Measurements from ENCODE around the gene APBA3. TPM values are rescaled to one million over a fixed set of nuclear protein-coding genes. Genes with fewer than 3 reads are reported as not detected.
A peak's percentile ranks its signal among the peaks of the same experiment; 100 is the strongest.
"Not testable (repeated sequence)": the region's sequence is repeated elsewhere in the genome, so short reads cannot be mapped to it uniquely, and the experiment has no call there.

APBA3 gene
- total RNA-seq, 2 experiments from 2014 or later = 45.8 to 46.2 TPM

- ChIA-PET CTCF (interaction anchor here (0.7 to 3.9 kb wide), 23 partner anchors 9 to 1028 kb away, joined by 3 to 15 read pairs (median 3); partner anchors contain the start of genes MATK and RAX2), POLR2A (interaction anchor here (0.9 kb wide), 1 partner anchor 59 kb away, joined by 4 read pairs; no protein-coding TSS in a partner anchor)
- peak within 1 kb of the TSS; percentile 99 for H3K4me3 Mint-ChIP-seq
- H3K27ac Mint-ChIP-seq = peak within 1 kb of the TSS; percentile 100
- peak; percentile 99 for DNase-seq
- peaks cover 38% of the 10 kb centered on the region for H3K4me1 Mint-ChIP-seq
- H3K27me3 Mint-ChIP-seq = no peaks in the 10 kb centered on the region
- no peaks in the 10 kb centered on the region for H3K9me3 Mint-ChIP-seq
- H3K36me3 Mint-ChIP-seq (ENCODE audit: low read depth) = peaks cover 22% of the 10 kb centered on the region
Observed at GRCh38 chr19:3762501-3763459, 1.3 kb upstream of the APBA3 start, which contains the start of gene MRPL54. Gene MRPL54 (plus strand): TSS chr19:3762682. CDS start chr19:3762701, 19 bp downstream.

- Mint-ChIP-seq H3K36me3 (ENCODE audit: low read depth) (peaks cover 23% of the 10 kb centered on the region), H3K4me1 (peaks cover 38% of the 10 kb centered on the region), H3K27ac (peak overlapping the region; percentile 100), H3K9me3 (no peaks in the 10 kb centered on the region), H3K4me3 (peak overlapping the region; percentile 99), H3K27me3 (no peaks in the 10 kb centered on the region)
- ChIA-PET CTCF (interaction anchor here (0.9 to 3.9 kb wide), 19 partner anchors 9 to 1029 kb away, joined by 3 to 15 read pairs (median 3); partner anchors contain the start of gene RAX2), POLR2A (no interaction called here)
- no peak for DNase-seq
Observed at GRCh38 chr19:3762130-3762473, 610 bp upstream of the APBA3 start.

GRCh38 chr19:3760871-3761361 lies 576 bp downstream of the APBA3 start:
- POLR2A ChIA-PET = no interaction called here
- H3K27ac Mint-ChIP-seq = peak overlapping the region; percentile 97
- CTCF ChIA-PET = interaction anchor here (0.6 to 3.9 kb wide), 10 partner anchors 9 to 504 kb away, joined by 3 to 15 read pairs (median 4); no protein-coding TSS in a partner anchor
- peaks cover 31% of the 10 kb centered on the region for H3K4me1 Mint-ChIP-seq
- H3K27me3 Mint-ChIP-seq = no peaks in the 10 kb centered on the region
- peaks cover 18% of the 10 kb centered on the region for H3K36me3 Mint-ChIP-seq (ENCODE audit: low read depth)
- no peaks in the 10 kb centered on the region for H3K9me3 Mint-ChIP-seq
- DNase-seq = peak; percentile 42
- H3K4me3 Mint-ChIP-seq = peak overlapping the region; percentile 99

- Mint-ChIP-seq H3K4me3 (peak overlapping the region; percentile 99), H3K9me3 (no peaks in the 10 kb centered on the region), H3K4me1 (peaks cover 34% of the 10 kb centered on the region), H3K36me3 (ENCODE audit: low read depth) (peaks cover 26% of the 10 kb centered on the region), H3K27ac (peak overlapping the region; percentile 9), H3K27me3 (no peaks in the 10 kb centered on the region)
- ChIA-PET CTCF (interaction anchor here (1.6 to 3.0 kb wide), 4 partner anchors 18 to 62 kb away, joined by 3 to 12 read pairs (median 6); no protein-coding TSS in a partner anchor), POLR2A (no interaction called here)
- DNase-seq = no peak
Observed at GRCh38 chr19:3759482-3760254, 1.8 kb downstream of the APBA3 start.

- CTCF ChIA-PET = interaction anchor here (3.0 kb wide), 1 partner anchor 63 kb away, joined by 12 read pairs; no protein-coding TSS in a partner anchor
- H3K9me3 Mint-ChIP-seq, H3K27ac Mint-ChIP-seq, POLR2A ChIA-PET, H3K4me3 Mint-ChIP-seq, DNase-seq, H3K27me3 Mint-ChIP-seq: not testable (repeated sequence)
- peaks cover 27% of the 10 kb centered on the region for H3K36me3 Mint-ChIP-seq (ENCODE audit: low read depth)
- H3K4me1 Mint-ChIP-seq = peaks cover 35% of the 10 kb centered on the region
Observed at GRCh38 chr19:3758297-3758696, 3.2 kb downstream of the APBA3 start.

- H3K4me3 Mint-ChIP-seq, H3K9me3 Mint-ChIP-seq, H3K27me3 Mint-ChIP-seq, DNase-seq, POLR2A ChIA-PET: not testable (repeated sequence)
- H3K4me1 Mint-ChIP-seq = peaks cover 29% of the 10 kb centered on the region
- CTCF ChIA-PET = interaction anchor here (3.0 kb wide), 1 partner anchor 64 kb away, joined by 12 read pairs; no protein-coding TSS in a partner anchor
- H3K36me3 Mint-ChIP-seq (ENCODE audit: low read depth) = peaks cover 24% of the 10 kb centered on the region
- peak overlapping the region; percentile 41 for H3K27ac Mint-ChIP-seq
Observed at GRCh38 chr19:3757705-3758104, 3.8 kb downstream of the APBA3 start.

- no peaks in the 10 kb centered on the region for H3K27me3 Mint-ChIP-seq
- no peak overlapping the region for H3K27ac Mint-ChIP-seq
- peaks cover 37% of the 10 kb centered on the region for H3K36me3 Mint-ChIP-seq (ENCODE audit: low read depth)
- ChIA-PET CTCF (interaction anchor here (2.6 kb wide), 1 partner anchor 9 kb away, joined by 8 read pairs; the partner anchor contains the start of gene MRPL54), POLR2A (no interaction called here)
- DNase-seq = no peak
- no peaks in the 10 kb centered on the region for H3K9me3 Mint-ChIP-seq
- H3K4me3 Mint-ChIP-seq = no peak overlapping the region
- H3K4me1 Mint-ChIP-seq = peaks cover 8% of the 10 kb centered on the region
Observed at GRCh38 chr19:3753631-3754410, 7.7 kb downstream of the APBA3 start.

- H3K27me3 Mint-ChIP-seq = no peaks in the 10 kb centered on the region
- ChIA-PET CTCF (interaction anchor here (1.5 to 2.6 kb wide), 2 partner anchors 8 to 10 kb away, joined by 4 to 8 read pairs; partner anchors contain the start of genes APBA3 and MRPL54), POLR2A (no interaction called here)
- peaks cover 8% of the 10 kb centered on the region for H3K4me1 Mint-ChIP-seq
- H3K4me3 Mint-ChIP-seq = no peak overlapping the region
- H3K27ac Mint-ChIP-seq = no peak overlapping the region
- H3K9me3 Mint-ChIP-seq = no peaks in the 10 kb centered on the region
- peaks cover 36% of the 10 kb centered on the region for H3K36me3 Mint-ChIP-seq (ENCODE audit: low read depth)
- DNase-seq = no peak
Observed at GRCh38 chr19:3752492-3752891, 9.0 kb downstream of the APBA3 start.

GRCh38 chr19:3751236-3751635 lies 10.3 kb downstream of the APBA3 start:
- H3K4me3 Mint-ChIP-seq = no peak overlapping the region
- DNase-seq = no peak
- peaks cover 5% of the 10 kb centered on the region for H3K4me1 Mint-ChIP-seq
- no peaks in the 10 kb centered on the region for H3K9me3 Mint-ChIP-seq
- POLR2A ChIA-PET = no interaction called here
- peaks cover 31% of the 10 kb centered on the region for H3K36me3 Mint-ChIP-seq (ENCODE audit: low read depth)
- CTCF ChIA-PET = interaction anchor here (0.7 to 1.5 kb wide), 2 partner anchors 10 to 237 kb away, joined by 3 to 4 read pairs; partner anchors contain the start of gene APBA3
- no peak overlapping the region for H3K27ac Mint-ChIP-seq
- no peaks in the 10 kb centered on the region for H3K27me3 Mint-ChIP-seq

GRCh38 chr19:3750211-3750610 lies 11.3 kb downstream of the APBA3 start:
- POLR2A ChIA-PET = no interaction called here
- DNase-seq = no peak
- no peaks in the 10 kb centered on the region for H3K27me3 Mint-ChIP-seq
- H3K4me3 Mint-ChIP-seq = no peak overlapping the region
- H3K4me1 Mint-ChIP-seq = peaks cover 2% of the 10 kb centered on the region
- H3K36me3 Mint-ChIP-seq (ENCODE audit: low read depth) = peaks cover 27% of the 10 kb centered on the region
- H3K27ac Mint-ChIP-seq = no peak overlapping the region
- H3K9me3 Mint-ChIP-seq = no peaks in the 10 kb centered on the region
- CTCF ChIA-PET = interaction anchor here (0.6 kb wide), 1 partner anchor 107 kb away, joined by 5 read pairs; no protein-coding TSS in a partner anchor

- ChIA-PET POLR2A (no interaction called here), CTCF (interaction anchor here (0.5 kb wide), 1 partner anchor 732 kb away, joined by 3 read pairs; no protein-coding TSS in a partner anchor)
- Mint-ChIP-seq H3K36me3 (ENCODE audit: low read depth) (peaks cover 23% of the 10 kb centered on the region), H3K9me3 (no peaks in the 10 kb centered on the region), H3K27ac (no peak overlapping the region), H3K4me1 (no peaks in the 10 kb centered on the region), H3K4me3 (no peak overlapping the region), H3K27me3 (no peaks in the 10 kb centered on the region)
- no peak for DNase-seq
Observed at GRCh38 chr19:3748965-3749364, 12.5 kb downstream of the APBA3 start.

Measured in activated CD4-positive, alpha-beta T cell treated with anti-CD3 and anti-CD28 coated beads, Interleukin-2, amount 10 ng/mL, durations not matched to agents 7 days and 5 days (primary cell).